HG03575 (cell line): ENCODE results near the gene PGPEP1.
"Not testable (repeated sequence)": the region's sequence is repeated elsewhere in the genome, so short reads cannot be mapped to it uniquely, and the experiment has no call there.

Source experiments
- ATAC-seq: cut with Tn5 transposase; IDR thresholded peaks from one replicate; pipeline ENCODE4 v1.9.1; 2021; ENCODE audit not compliant: unreplicated experiment, insufficient number of reproducible peaks, low FRiP score; ENCODE audit errors: extremely low read depth

Gene PGPEP1

DNA sequence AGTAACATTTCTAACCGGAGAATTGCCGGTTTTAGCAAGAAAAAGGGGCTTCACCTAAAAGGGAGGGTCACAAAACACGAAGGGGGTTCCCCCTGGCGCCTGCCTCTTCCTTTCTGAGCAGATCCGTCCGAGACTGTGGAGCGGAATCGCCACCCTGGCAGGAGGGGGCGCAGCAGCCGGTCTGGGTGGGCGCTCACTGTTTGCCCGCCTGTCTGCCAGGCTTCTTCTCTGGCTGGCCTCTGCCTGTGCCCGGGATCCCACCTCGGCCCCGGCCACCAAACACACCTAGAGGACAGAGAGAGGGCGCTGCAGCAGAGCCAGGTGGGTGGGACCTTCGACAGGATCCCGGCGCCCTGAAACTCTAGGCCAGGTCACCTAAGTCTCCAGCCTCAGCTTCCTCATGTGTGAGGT lies 33.1 kb upstream of the PGPEP1 start:
- no peak for ATAC-seq

DNA sequence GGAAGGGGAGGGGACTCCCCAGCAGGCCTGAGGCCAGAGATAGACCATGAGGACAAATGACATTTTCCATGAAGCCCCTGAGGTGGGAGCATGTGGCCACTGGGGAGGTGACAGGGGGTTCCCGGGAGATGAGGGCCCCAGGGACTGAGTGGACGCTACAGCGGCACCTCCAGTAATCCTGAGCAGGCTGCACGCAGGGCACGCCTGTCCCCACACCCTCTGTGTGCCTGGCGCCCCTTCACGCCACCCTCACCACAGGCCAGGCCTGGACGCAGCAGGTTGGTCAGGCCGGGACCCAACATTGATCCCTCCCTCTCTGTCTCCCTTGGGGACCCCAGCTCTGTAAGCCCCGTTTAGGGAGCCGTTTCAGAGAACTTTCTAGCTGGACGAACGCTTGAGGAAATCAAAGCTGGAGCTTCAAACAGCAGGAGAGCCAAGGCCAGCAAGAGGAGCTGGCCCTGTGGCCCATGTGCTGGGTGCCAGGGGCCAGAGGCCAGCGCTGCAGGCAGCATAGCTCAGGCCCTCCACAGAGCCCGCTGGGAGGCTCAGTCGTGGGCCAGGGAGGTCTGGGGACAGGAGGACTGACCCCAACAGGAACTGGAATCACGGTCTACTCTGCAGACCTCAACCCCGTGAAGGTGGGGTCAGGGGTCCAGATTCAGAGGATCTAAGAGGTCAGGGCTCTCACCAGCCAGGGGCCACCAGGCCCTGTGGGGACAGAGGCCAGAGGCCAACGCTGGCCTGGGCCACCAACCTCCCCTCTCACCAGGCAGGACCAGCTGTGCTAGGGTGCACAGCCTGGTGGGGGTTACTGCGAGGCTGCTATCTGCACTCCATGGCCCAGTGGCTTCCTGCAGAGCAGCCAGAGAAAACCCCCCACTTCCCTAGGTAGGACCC lies 32.1 kb upstream of the PGPEP1 start:
- ATAC-seq: no peak

DNA sequence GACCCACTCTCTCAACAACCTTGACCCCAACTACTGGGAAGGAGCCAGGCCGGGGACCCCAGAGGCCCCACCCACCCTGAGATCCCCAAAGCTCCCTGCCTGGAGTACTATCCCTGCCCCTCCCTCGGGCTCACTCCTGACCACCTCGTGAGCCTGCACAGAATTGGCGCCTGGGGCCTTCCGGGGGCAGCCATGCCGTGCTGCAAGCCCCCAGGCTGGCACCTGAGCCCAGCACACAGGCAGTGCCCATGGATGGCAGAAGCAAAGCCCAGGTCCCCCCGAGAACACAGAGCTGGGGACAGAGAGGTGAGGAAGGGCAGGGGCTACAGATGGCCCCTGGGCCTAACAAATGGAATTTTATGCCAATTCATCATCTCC lies 31.5 kb upstream of the PGPEP1 start:
- ATAC-seq: no peak

DNA sequence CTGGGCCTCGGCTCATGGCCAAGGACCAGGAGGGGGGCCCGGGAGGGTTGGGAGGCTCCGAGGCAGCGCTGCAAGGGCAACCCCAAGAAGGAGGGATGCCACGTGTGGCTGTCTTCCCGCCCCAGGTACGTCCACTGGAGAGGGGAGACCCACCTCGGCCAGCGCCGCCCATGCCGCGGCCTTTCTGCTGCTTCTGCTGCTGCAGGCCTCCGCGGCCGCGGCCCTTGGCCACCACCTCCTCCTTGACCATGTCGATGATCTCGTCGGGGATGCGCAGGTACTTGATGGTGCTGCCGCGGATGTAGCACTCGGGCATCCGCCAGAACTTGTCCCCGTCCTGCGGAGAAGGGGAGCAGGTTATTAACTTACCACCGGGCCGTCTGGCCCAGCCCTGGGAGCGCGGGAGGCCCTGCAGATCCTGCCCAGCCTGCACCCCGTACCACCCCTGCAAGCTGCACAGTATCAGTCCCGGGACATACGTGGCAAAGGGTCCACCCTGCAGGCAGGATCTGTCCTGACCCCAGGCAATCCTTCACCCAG lies 30.8 kb upstream of the PGPEP1 start:
- ATAC-seq: no peak

DNA sequence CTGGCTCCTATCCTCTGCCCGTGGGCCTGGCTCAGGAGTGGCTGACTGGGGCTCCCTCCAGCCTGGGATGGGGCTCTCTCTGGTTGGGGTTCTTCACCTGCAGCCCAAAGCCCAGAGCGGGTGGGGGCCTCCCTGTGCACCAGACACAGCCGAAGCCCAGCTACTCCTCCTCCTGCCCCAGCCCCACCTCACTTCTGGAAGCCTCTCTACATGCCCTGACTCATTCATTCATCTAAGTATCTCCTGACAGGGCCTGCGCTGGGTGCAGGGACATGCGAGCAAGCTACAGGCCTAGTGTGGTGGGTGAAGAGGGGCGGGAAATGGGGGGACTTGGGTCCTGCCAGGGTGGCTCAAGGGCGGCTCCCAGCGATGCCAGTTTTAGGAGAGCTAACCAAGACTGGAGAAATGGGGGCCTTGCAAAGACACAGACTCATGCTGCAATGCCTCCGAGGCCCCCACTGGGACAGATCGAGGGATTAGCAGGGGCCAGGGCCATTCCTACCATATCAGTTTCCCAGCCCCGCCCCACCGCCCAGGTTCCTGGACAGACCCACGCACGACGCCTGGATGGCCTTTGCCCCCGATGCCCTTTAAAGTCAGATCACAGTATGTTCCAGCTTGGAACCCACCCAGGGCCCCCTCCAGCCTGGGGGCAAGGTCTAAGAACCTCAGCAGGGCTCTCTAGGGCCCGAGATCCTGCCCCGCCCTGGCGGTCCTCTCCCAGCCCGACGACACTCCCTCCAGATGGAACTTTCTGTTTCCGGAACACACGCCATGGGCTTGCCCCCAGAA lies 30.1 kb upstream of the PGPEP1 start:
- ATAC-seq: no peak

DNA sequence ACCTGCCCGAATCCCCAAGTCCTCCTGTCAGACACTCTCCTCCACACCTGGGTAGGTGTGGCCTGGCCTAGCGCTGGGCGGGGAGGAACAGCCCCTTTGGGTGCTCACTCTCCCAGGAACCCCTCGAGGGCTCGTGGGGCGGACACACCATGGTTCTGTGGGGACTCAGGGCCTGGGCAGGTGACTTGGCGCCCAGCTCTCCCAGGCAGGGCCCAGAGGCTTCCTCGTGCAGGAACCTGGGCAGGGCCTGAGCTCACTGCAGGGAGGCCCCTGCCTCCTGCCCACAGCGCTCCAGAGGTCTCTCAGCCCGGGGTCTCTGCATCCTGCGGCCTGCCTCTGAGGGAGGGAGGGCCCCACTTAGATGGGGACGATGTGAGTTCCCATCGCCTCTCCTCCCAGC lies 29.4 kb upstream of the PGPEP1 start:
- no peak for ATAC-seq

DNA sequence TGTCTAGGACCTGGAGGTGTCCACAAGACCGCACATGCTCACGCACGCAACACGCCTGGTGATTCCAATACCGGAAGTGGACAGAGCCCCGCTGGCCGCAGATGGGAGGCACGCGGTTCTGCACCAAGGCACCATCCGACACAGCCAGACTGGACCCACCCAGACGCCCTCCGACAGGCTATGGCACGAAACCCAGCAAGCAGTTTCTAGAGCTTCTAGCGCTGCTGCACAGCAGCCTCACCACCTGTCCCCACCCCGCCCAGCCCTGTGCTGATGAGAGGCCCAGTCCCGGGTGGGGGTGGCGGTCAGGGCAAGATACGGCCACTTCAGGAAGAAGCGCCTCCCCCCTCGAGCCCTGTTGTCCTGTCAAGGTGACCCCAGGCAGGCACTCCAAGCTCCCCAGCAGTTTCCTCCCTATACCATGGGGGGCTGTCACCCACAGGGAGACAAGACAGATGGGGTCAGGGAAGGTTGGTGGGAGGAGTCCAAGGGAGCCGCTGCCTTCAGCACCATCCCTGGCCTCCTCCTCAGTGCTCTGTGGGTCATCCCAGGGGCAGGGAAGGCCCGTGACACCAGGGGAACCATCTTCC lies 28.8 kb upstream of the PGPEP1 start:
- ATAC-seq: no peak

DNA sequence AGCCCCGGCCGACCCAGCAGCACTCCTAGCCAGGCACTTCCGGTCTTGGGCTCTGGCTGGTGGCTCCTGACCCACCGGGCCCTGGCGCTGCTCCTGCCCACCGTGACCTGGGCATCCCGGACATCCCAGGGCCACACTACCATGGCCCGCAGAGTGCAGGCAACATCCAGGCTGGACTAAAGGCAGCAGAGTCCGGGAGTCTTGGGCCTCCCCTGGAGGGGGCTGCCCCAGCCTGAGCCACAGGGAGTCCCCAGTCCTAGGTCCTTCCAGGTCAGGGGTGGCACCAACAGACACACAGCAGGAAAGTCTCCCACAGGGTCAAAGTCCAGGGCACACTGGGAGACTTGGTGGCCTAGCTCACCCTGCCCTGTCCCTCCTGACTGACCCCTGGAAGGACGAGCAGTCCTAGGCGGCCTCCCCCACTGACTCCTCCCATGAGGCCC lies 28.3 kb upstream of the PGPEP1 start:
- ATAC-seq: no peak

DNA sequence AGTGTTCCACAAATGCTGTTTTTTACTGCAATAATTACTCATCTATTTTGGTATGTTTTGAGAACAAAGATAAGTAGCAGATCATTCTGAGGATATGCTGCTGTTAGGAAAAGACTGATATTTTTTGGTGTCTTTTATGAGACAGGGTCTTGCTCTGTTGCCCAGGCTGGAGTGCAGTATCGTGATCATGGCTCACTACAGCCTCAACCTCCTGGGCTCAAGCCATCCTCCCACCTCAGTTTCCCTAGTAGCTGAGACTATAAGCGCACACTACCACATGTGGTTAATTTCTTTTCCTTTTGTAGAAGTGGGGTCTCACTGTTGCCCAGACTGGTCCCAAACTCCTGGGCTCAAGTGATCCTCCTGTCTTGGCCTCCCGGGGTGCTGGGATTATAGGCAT lies 27.0 kb upstream of the PGPEP1 start:
- ATAC-seq: no peak

DNA sequence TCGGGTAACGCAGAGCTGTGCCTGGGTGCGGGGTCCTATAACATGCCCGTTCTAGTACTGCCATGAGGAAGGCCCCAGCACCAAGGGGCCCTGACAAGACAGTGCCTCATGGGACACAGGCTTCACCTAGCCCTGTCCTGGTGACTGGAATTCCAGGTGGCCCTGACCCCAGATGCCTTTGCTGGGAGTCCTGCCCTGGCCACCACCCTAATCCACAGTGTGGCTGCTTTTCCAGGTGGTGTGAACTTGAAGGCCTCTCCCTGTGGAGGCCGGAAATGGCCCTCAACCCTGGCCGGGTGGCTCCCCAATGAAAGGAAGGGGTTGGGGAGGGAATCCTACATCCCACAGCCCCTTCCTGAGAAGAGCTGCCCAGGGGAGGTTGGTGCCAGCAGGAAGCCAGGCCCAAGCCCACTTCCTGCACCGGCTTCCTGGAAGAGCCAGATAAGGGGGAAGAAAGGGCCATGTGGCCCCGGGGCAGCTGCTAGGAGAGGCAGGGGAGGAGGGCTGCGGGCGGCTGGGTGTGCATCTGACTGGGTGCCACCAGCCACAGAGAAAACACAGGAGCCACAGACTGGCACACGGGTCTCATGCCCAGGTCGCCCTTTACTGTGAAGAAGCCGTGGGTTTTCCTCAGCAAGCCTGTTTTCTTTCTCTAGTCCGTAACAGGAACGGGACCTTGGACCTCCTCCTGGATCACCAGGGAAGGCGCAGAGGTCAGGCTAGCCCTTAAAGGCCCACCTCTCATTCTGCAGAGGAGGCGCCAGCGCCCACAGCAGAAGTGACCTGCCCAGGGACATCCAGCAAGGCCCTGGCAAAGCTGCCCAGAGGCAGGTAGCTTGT lies 22.2 kb upstream of the PGPEP1 start:
- no peak for ATAC-seq

DNA sequence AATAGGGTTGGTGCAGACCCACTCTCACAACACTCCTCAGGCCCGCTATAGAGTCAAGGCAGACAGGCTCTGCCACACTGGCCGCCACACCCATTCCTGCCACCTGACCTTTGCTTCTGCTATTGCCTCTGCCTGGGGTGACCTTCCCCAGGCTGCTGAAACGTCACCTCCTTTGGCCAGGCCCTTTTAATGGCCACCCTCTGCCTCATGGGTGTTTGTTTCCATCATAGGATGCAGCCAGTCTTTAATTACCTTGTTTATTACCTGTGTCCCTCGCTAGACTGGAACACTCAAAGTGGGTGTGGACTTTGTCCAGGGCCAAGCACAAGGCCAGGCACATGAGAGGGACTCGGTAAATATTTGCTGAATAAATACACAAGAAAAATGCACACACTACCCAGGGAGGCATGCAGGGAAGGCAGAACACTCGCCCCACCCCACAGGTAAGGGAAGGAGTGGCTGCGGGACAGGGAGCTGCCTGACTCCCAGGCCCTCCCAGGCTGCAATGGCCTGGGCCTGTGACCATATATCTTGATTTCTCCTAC lies 20.7 kb upstream of the PGPEP1 start:
- no peak for ATAC-seq

DNA sequence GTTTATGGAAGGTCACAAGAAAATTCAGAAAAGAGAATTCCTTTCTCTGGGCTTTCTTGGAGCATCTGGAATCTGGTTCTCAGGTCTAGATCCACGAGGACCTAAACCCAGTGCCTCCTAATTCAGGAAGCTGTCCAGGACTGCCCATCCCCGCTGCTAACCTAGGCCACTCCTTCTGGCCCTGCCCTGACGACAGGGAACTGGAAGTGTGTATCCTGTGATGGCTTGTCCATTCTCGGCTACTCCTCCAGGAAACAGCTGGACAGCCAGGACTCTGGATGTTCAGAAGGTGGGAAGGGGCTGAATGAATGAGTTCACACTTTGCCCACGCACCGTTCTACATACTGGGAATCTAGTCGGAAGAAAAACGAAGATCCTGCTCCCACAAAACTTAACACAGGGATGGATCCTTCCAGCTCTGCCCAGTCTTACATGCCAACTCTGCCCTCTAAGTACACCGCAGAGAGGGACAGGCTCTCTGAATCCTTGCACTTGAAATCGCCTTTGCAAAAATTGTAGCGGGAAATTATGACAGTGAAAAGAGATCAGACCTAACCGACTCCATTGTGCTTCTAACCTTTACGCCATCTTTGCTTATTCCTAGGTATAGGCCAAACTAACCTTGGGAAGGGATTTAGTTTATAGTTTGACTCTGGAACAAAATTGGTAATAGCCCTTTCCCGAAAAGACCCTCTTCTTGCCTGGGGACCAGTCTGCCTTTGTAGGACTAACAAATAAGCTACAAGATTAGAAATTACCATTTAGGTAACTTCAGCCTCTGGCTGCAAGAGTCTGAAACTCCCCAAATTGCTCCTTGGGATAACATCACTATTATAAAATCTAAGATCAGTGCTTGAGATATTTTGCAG lies 19.3 kb upstream of the PGPEP1 start:
- ATAC-seq: no peak

DNA sequence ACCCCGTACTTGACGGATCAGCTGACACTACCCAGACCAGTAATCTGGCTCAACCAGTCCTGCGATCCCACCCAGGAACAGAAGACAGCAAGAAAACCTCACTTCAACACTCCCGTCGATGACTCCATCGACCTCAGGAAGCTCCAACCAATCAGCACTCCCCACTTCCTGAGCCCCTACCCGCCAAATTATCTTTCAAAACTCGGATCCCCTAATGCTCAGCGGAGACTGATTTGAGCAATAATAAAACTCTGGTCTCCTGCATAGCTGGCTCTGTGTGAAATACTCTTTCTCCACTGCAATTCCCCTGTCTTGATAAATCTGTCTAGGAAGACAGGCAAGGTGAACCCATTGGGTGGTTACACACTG lies 18.7 kb upstream of the PGPEP1 start:
- no peak for ATAC-seq

DNA sequence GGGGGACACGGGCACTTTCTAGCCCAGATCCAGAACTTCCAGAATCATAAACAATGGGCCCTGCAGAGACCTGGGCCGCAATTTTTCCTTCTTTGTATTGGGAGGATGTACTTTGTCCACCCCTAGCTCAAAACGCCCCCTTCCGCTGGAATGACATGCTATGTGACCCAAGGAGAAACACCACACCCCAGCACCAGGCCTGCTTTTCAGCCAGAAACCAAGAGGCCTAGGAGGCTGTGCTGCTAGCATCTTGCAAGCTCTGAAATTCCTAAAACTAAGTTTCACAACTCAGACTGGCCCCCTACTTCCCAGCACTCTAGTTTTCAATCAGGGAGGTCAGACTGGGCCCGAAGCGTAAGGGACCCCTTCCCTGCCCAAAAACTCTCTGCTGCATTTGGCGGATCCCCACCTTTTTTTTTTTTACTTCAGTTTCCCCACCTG lies 18.1 kb upstream of the PGPEP1 start:
- no peak for ATAC-seq

DNA sequence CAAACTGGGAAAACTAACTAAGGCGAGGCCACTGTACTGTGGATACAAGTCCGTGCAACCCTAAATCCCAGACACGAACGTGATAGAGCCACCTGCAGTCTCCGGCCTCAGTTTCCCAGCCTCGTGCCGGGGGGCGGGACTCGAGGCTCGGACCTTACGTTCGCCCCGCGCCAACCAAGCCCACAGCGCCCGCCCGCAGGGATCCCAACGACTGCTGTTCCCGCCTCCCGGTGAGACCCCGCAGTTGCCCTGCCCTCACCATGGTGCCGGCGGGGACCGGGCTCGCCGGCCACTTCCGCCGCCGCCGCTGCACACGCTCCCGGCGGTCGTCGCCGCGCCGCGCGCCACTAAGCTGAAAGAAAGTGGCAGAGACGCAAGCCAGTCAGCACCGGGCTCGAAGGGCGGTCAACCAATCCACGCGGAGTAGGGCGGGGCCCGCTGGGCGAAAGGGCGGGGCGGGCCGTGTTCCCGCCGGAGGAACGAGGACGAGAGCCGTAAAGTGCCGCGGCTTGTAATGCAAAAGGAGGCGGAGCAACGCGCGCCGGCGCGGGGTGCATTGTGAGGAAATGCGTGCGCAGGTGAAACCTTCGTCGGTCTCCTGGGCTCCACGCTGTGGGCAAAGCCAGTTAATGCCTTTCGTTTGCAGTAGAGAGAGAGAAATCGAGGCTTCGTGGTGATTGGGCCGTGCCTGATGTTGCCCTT lies 17.5 kb upstream of the PGPEP1 start, which contains the start of gene LSM4:
Gene LSM4, minus strand, starts transcription at position 318 of the 702 bp plus-strand sequence. Its CDS starts 56 bp downstream, at position 262.
- ATAC-seq: peak; percentile 69

DNA sequence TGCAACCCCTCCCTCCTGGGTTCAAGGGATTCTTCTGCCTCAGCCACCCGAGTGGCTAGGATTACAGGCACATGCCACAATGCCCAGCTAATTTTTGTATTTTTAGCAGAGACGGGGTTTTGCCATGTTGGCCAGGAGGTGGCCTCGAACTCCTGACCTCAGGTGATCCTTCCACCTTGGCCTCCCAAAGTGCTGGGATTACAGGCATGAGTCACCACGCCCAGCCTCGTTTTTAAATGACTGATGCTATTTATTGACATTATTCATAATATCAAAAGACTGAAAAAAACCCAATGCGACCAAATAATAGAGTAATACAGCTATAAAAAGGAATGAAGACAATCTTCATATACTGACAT lies 16.0 kb upstream of the PGPEP1 start:
- ATAC-seq: not testable (repeated sequence)

DNA sequence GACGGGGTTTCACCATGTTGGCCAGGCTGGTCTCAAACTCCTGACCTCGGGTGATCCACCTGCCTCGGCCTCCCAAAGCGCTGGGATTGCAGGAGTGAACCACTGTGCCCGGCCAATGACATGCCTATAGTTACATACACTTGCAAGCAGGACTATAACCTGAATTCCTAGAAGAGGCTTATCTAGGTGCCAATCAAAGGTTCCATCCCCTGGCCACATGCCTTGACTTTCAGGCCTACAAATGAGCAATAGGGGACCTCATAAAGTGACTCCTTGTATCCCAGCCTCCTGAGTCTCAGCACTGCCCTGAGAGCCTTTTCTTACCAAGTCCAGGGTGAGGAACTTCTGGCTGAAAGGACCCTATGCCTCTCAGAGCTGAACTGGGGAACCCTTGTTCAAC lies 13.6 kb upstream of the PGPEP1 start:
- ATAC-seq: no peak
